Smooth muscle cell (in vitro differentiated cells): Measurements from ENCODE around the gene GRK4. TPM values are rescaled to one million over a fixed set of nuclear protein-coding genes. Genes with fewer than 3 reads are reported as not detected.

ENCODE experiments used
- DNase-seq: peaks from one replicate; lab custom pipeline; 2025; ENCODE audit not compliant: unreplicated experiment; lab: John Stamatoyannopoulos, UW
- H2AFZ ChIP-seq: fragments of 200-600 bp; sonication (generic); 2 replicates; pipeline ENCODE4 v1.6.0; 2016; ENCODE audit warnings: antibody characterized with exemption, low read depth, mild to moderate bottlenecking
- H3F3A ChIP-seq: fragments of 200-600 bp; sonication (generic); 2 replicates; pipeline ENCODE4 v1.6.0; 2017; ENCODE audit warnings: antibody characterized with exemption, low read depth
- H3K27ac ChIP-seq: fragments of 200-600 bp; sonication (generic); 2 replicates; pipeline ENCODE4 v1.5.1; 2016; ENCODE audit warnings: low read depth, mild to moderate bottlenecking
- H3K27me3 ChIP-seq: fragments of 200-600 bp; sonication (generic); 2 replicates; pipeline ENCODE4 v1.6.1; 2016; ENCODE audit warnings: low read depth, mild to moderate bottlenecking
- H3K36me3 ChIP-seq: fragments of 200-600 bp; sonication (generic); 2 replicates; pipeline ENCODE4 v1.5.1; 2016; ENCODE audit warnings: low read depth
- H3K4me1 ChIP-seq: fragments of 200-600 bp; sonication (generic); 2 replicates; pipeline ENCODE4 v1.5.1; 2016; ENCODE audit warnings: low read depth
- H3K4me2 ChIP-seq: fragments of 200-600 bp; sonication (generic); 2 replicates; pipeline ENCODE4 v1.6.0; 2016; ENCODE audit warnings: mild to moderate bottlenecking
- H3K4me3 ChIP-seq: fragments of 200-600 bp; sonication (generic); 2 replicates; pipeline ENCODE4 v1.5.1; 2016; ENCODE audit warnings: mild to moderate bottlenecking
- H3K79me2 ChIP-seq: fragments of 200-600 bp; sonication (generic); 2 replicates; pipeline ENCODE4 v1.6.0; 2016; ENCODE audit warnings: low read depth, mild to moderate bottlenecking
- H3K9ac ChIP-seq: fragments of 200-600 bp; sonication (generic); 2 replicates; pipeline ENCODE4 v1.6.0; 2016; ENCODE audit warnings: low read depth
- H3K9me3 ChIP-seq: fragments of 200-600 bp; sonication (generic); replicated peaks from 2 replicates; pipeline ENCODE4 v1.5.1; 2016; ENCODE audit warnings: low read depth
- H4K20me1 ChIP-seq: fragments of 200-600 bp; sonication (generic); 2 replicates; pipeline ENCODE4 v1.6.0; 2016; ENCODE audit warnings: low read depth
- WGBS: methylation state at CpG from one replicate; pipeline ENCODE4 v1.1.7; 2016; ENCODE audit warnings: low lambda C conversion rate; 5-methylcytosine and 5-hydroxymethylcytosine counted together
- polyA plus RNA-seq: library from polyadenylated mRNA; unstranded; fragments of >200 nt; fragmentation: Nextera tagmentation; extraction: Ambion mirVana; gene quantifications from 2 replicates; pipeline ENCODE4 v1.2.1, GENCODE V29; 2016
- total RNA-seq: library from RNA; depleted of rRNA; stranded (reverse); fragments of >200 nt; gene quantifications from 2 replicates; pipeline ENCODE4 v1.2.3, GENCODE V29; 2014
- TF ChIP-seq, protein P1 (sequence below): fragments of 200-600 bp; sonication (generic); IDR thresholded peaks from 2 replicates; pipeline ENCODE4 v1.5.1; 2017; ENCODE audit warnings: borderline replicate concordance, mild to moderate bottlenecking, antibody characterized with exemption; ENCODE audit not compliant: insufficient read depth, poor library complexity, severe bottlenecking

GRK4 gene
- total and polyA plus RNA-seq, 2 experiments from 2014 or later = 5.2 to 6.9 TPM

DNA sequence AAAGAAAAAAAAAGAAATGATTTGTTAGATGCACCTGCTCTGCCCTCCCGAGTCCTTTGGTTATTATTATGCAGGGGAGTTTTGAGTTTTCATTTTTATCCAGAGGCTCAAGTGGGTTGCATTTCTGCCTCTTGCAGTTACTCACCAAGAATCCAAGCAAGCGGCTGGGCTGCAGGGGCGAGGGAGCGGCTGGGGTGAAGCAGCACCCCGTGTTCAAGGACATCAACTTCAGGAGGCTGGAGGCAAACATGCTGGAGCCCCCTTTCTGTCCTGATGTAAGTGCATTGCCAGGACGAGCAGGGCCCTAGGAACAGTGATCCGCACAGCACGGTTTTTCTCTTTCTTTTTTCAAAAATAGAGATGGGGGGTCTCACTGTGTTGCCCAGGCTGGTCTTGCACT, 71.9 kb downstream of the GRK4 start:
- no peak overlapping the region for H3K4me2 ChIP-seq
- no peak overlapping the region for H2AFZ ChIP-seq
- no peaks in the 10 kb centered on the region for H3K4me1 ChIP-seq
- H3F3A ChIP-seq = no peaks in the 10 kb centered on the region
- no peaks in the 10 kb centered on the region for H3K79me2 ChIP-seq
- no peak overlapping the region for H3K4me3 ChIP-seq
- H3K36me3 ChIP-seq = no peaks in the 10 kb centered on the region
- H3K9ac ChIP-seq = no peak overlapping the region
- no peaks in the 10 kb centered on the region for H4K20me1 ChIP-seq
- H3K27ac ChIP-seq = no peak overlapping the region
- WGBS = 93% methylated on average over 8 of the region's 8 CpGs
- DNase-seq = no peak
- TF ChIP-seq, protein P1, sequence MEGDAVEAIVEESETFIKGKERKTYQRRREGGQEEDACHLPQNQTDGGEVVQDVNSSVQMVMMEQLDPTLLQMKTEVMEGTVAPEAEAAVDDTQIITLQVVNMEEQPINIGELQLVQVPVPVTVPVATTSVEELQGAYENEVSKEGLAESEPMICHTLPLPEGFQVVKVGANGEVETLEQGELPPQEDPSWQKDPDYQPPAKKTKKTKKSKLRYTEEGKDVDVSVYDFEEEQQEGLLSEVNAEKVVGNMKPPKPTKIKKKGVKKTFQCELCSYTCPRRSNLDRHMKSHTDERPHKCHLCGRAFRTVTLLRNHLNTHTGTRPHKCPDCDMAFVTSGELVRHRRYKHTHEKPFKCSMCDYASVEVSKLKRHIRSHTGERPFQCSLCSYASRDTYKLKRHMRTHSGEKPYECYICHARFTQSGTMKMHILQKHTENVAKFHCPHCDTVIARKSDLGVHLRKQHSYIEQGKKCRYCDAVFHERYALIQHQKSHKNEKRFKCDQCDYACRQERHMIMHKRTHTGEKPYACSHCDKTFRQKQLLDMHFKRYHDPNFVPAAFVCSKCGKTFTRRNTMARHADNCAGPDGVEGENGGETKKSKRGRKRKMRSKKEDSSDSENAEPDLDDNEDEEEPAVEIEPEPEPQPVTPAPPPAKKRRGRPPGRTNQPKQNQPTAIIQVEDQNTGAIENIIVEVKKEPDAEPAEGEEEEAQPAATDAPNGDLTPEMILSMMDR = no peak
- H3K9me3 ChIP-seq = no peaks in the 10 kb centered on the region
- no peaks in the 10 kb centered on the region for H3K27me3 ChIP-seq

DNA sequence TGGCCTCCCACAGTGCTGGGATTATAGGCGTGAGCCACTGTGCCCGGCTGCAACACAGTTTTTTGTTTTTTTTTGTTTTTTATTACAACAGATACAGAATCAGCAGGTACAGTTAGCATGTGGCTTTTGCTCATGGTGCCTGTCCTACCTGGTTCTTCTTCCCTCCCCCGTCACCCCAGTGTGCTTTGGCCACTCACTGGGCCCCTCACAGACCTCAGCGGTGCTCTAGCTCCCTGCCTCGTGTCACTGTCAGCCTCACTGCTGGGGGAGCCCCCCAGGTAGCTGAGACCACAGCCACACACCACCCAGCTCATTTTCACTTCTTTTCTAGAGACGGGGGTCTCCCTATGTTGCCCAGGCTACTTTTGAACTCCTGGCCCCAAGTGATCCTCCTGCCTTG, 72.3 kb downstream of the GRK4 start:
- Histone ChIP-seq H3K79me2 (no peaks in the 10 kb centered on the region), H3K9ac (no peak overlapping the region), H4K20me1 (no peaks in the 10 kb centered on the region), H3K4me2 (no peak overlapping the region), H3F3A (no peaks in the 10 kb centered on the region), H3K36me3 (no peaks in the 10 kb centered on the region), H3K27ac (no peak overlapping the region), H3K9me3 (no peaks in the 10 kb centered on the region), H3K27me3 (no peaks in the 10 kb centered on the region), H3K4me3 (no peak overlapping the region), H3K4me1 (no peaks in the 10 kb centered on the region), H2AFZ (no peak overlapping the region)
- WGBS = 93% methylated on average over 6 of the region's 6 CpGs
- TF ChIP-seq, protein P1 = no peak
- no peak for DNase-seq

DNA sequence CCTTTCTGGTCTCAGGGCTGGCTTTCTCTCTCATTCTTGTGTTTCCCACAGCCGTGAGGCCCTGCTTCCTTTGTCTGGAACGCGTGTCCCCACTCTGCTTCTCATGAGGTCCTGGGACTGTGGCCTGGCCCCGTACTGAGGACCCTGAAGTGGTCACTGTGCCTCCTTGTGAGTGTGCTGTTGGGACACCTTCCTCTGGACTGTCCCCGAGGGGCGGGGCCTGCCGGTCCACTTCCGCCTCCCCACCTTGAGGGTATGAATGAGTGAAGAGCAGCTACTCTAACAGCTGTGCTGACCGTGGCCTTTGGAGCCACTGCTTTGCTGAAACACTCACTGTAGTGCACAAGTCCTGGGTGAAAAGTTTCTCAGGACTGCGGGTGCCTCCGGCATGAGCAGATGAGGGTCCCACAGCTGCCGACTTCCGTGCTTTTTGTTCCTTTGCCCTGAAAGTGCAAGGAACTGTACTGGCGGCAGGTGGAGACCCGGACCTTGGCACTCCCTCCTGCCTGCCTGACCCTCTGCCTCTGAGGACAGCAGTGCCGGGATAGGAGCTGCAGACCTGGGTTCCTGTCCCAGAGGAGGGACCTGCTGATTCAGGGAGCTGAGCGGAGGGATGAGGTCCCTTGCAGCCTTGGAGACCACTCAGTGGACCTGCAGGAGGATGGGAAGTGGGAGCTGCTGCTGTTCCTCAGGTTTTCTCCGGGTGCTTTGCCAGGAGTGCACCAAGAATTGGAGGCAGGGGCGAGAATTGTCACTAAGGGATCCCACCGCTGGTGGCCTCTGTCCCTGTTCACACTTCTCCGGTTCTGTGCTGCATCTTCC, 73.0 kb downstream of the GRK4 start:
- H3K9me3 ChIP-seq = no peaks in the 10 kb centered on the region
- no peaks in the 10 kb centered on the region for H3K4me1 ChIP-seq
- H3K36me3 ChIP-seq = no peaks in the 10 kb centered on the region
- H3K27me3 ChIP-seq = no peaks in the 10 kb centered on the region
- H3K79me2 ChIP-seq = no peaks in the 10 kb centered on the region
- no peak overlapping the region for H2AFZ ChIP-seq
- 95% methylated on average over 21 of the region's 21 CpGs for WGBS
- no peak overlapping the region for H3K4me3 ChIP-seq
- no peaks in the 10 kb centered on the region for H3F3A ChIP-seq
- TF ChIP-seq, protein P1 = no peak
- H4K20me1 ChIP-seq = no peaks in the 10 kb centered on the region
- no peak for DNase-seq
- H3K4me2 ChIP-seq = no peak overlapping the region
- no peak overlapping the region for H3K27ac ChIP-seq
- no peak overlapping the region for H3K9ac ChIP-seq
